ENCODE data around the gene SLC4A9. TPM values are rescaled to one million over a fixed set of nuclear protein-coding genes. Genes with fewer than 3 reads are reported as not detected.
"Not testable (repeated sequence)": the region's sequence is repeated elsewhere in the genome, so short reads cannot be mapped to it uniquely, and the experiment has no call there.

The SLC4A9 gene
- total RNA-seq, 4 donors from 2014 or later = 0.12 to 0.74 (median 0.19) TPM; not detected in 1

DNA sequence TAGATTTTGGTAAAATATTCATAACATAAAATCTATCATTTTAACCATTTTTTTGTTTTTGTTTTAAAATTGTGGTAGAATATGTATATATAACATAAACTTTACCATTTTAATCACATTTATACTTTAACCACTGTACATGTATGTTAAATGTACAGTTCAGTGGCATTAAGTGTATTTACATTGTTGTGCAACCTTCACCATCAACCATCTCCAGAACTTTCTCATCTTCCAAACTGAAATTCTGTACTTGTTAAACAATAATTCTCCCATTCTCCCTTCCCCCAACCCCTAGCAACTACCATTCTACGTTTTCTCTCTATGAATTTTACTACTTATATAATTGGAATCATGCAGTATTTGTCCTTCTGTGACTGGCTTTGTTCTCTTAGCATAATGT lies 53.2 kb downstream of the SLC4A9 start:
- ATAC-seq (ENCODE audit: low FRiP score) = no peak
- no peak for DNase-seq (ENCODE audit: low spot score)
- TF ChIP-seq, protein P1, sequence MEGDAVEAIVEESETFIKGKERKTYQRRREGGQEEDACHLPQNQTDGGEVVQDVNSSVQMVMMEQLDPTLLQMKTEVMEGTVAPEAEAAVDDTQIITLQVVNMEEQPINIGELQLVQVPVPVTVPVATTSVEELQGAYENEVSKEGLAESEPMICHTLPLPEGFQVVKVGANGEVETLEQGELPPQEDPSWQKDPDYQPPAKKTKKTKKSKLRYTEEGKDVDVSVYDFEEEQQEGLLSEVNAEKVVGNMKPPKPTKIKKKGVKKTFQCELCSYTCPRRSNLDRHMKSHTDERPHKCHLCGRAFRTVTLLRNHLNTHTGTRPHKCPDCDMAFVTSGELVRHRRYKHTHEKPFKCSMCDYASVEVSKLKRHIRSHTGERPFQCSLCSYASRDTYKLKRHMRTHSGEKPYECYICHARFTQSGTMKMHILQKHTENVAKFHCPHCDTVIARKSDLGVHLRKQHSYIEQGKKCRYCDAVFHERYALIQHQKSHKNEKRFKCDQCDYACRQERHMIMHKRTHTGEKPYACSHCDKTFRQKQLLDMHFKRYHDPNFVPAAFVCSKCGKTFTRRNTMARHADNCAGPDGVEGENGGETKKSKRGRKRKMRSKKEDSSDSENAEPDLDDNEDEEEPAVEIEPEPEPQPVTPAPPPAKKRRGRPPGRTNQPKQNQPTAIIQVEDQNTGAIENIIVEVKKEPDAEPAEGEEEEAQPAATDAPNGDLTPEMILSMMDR (IDR thresholded peaks at IDR 0.05) = no peak

DNA sequence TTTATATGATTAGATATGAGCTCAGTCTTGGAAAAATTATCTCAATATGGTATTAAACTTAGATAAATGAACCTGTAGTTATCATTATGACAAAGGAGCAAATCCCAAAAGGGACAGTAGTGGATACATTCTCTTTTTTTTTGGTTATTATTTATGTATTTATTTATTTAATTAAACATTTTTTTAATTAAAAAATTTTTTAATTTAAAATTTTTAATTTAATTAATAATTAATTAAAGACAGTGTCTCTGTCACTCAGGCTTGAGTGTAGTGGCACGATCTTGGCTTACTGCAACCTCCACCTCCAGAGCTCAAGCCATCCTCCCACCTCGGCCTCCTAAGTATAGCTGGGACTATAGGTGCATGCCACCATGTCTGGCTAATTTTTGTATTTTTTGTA lies 57.2 kb downstream of the SLC4A9 start:
- DNase-seq (ENCODE audit: low spot score) = no peak
- no peak for ATAC-seq (ENCODE audit: low FRiP score)
- TF ChIP-seq, protein P1 (IDR thresholded peaks at IDR 0.05) = no peak

DNA sequence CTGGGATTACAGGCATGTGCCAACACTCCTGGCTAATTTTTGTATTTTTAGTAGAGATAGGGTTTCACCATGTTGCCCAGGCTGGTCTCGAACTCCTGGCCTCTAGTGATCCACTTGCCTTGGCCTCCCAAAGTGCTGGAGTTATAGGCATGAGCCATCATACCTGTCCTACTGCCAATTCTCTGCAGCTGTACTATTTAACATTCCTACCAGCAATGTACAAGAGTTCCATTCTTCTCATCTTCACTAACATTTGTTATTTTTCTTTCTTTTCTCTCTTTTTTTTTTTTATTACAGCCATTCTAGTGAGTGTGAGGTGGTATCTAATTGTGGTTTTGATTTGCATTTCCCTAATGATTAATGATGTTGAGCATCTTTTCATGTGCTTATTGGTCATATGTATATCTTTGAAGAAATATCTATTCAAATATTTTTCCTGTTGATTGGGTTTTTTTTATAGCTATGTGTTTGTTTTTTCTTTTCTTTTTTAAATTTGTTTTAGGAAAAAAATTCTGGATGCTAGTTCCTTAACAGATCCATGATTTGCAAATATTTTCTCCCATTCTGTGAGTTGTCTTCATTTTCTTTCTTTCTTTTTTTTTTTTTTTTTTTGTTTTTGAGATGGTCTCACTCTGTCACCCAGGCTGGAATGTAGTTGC lies 59.0 kb downstream of the SLC4A9 start:
- TF ChIP-seq, protein P1 (IDR thresholded peaks at IDR 0.05) = no peak

DNA sequence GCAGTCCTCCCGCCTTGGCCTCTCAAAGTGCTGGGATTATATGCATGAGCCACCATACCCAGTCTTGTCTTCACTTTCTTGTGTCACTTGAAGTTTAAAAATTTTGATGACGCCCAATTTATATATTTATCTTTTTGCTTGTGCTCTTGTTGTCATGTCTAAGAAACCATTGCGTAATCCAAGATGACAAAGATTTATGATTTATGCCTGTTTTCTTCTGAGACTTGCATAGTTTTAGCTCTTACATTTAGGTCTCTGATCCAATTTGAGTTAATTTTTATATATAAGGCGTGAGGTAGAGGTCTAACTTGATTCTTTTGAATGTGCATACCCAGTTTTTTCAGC lies 60.2 kb downstream of the SLC4A9 start:
- TF ChIP-seq, protein P1 (IDR thresholded peaks at IDR 0.05) = no peak
- ATAC-seq (ENCODE audit: low FRiP score) (no peak), DNase-seq (ENCODE audit: low spot score) (no peak)

More for the DNA sequence above, 59.0 kb downstream of the SLC4A9 start:
- DNase-seq (ENCODE audit: low spot score) = no peak
- no peak for ATAC-seq (ENCODE audit: low FRiP score)

DNA sequence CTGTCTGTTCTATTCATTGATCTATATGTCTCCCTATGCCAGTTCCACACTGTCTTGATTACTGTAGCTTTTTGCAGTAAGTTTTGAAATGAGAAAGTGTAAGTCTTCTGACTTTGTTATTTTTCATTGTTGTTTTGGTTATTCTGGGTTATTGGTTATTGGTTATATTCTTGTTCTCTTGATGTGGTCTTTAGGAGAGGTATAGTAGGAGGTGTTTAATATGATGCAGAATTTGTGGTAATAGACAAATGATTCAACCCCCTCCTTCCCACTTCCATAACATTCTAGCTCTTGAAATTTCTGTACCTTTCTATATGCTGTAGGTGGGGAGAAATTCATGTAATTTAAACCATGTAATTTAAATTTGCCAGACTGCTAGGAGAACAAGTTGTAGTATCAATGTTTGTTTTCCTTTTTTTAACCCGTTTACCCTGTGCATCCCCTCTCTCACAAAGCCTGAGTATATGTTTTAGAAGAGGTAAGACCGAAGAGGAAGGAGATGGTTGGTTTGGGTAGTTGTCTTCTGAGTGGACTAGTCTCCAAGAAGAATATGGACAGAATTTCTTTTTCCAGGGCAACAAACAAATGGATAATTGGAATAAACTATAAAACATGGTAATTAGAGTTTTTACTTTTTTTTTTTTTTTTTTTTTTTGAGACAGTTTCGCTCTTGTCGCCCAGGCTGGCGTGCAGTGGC lies 60.8 kb downstream of the SLC4A9 start:
- DNase-seq (ENCODE audit: low spot score) (no peak), ATAC-seq (ENCODE audit: low FRiP score) (no peak)
- TF ChIP-seq, protein P1 (IDR thresholded peaks at IDR 0.05) = no peak

DNA sequence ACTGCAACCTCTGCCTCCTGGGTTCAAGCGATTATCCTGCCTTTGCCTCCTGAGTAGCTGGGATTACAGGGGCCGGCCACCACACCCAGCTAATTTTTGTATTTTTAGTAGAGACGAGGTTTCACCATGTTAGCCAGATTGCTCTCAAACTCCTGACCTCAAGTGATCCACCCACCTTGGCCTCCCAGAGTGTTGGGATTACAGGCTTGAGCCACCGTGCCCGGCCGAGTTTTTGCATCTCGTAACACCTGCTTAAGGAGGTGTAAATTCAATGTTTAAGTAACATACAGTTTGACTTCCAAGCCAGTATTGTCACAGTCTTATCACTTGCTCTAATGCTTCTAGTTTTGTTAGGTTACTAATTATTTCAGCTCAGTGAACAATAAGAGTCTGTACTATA lies 61.4 kb downstream of the SLC4A9 start:
- not testable (repeated sequence) for DNase-seq (ENCODE audit: low spot score); ATAC-seq (ENCODE audit: low FRiP score)

DNA sequence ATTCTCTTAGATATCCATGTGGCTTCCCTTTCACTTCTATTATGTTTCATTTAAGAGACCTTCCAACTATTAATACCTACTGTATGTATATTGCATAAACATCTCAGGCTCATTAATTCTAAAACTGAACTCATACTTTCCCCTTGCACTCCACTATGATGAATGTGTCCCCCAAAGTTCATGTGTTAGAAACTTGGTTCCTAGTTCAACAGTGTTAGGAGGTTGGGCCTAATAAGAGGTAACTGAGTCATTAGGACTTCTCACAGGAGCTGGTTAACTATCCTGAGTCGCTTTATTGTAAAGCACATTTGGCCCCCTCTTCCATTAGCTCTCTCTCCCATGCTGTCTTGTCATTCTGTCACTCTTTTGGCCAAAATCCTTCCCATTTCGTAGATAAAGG lies 63.6 kb downstream of the SLC4A9 start:
- no peak for DNase-seq (ENCODE audit: low spot score)
- TF ChIP-seq, protein P1 (IDR thresholded peaks at IDR 0.05) = no peak
- no peak for ATAC-seq (ENCODE audit: low FRiP score)

Measured in omental fat pad (tissue), 4 donors.